IMR-90 (cell line): ENCODE measurements around the gene EMILIN2. TPM values are rescaled to one million over a fixed set of nuclear protein-coding genes. Genes with fewer than 3 reads are reported as not detected.
A peak's percentile ranks its signal among the peaks of the same experiment; 100 is the strongest.

Experiments used
- ATAC-seq: fragments of 200-7000 bp; cut with Tn5 transposase; 2 replicates; pipeline ENCODE4 v1.9.1; 2020; ENCODE audit warnings: low read depth, mild to moderate bottlenecking, moderate library complexity
- BruUV-seq: library from RNA; stranded (reverse); fragments of 400-500 nt; replicated peaks from 2 replicates; lab custom pipeline; 2021; lab: Mats Ljungman, UMichigan
- CTCF ChIA-PET: fragments of 300-600 bp; formaldehyde crosslinking; extraction: SDS; loops from one replicate; lab custom pipeline; 2021; ENCODE audit warnings: antibody characterized with exemption; lab: Yijun Ruan, JAX
- POLR2A ChIA-PET: fragments of 300-600 bp; sonication (Branson Sonifier 250); formaldehyde crosslinking; loops from one replicate; lab custom pipeline; 2022; ENCODE audit warnings: antibody characterized with exemption; ENCODE audit not compliant: unreplicated experiment; lab: Charles Lee
- DNase-seq: peaks from one replicate; pipeline ENCODE4 v3.0.0; 2013
- H2AFZ ChIP-seq: replicated peaks from 2 replicates; pipeline ENCODE3; 2013; ENCODE audit warnings: low read length, mild to moderate bottlenecking; ENCODE audit not compliant: poor library complexity
- H2AK5ac ChIP-seq: 2 replicates; pipeline ENCODE4 v1.6.1; 2013; ENCODE audit warnings: low read depth, low read length, inconsistent platforms
- H2AK9ac ChIP-seq: replicated peaks from 2 replicates; pipeline ENCODE3; 2013; ENCODE audit warnings: mild to moderate bottlenecking, low read depth, low read length, moderate library complexity; ENCODE audit not compliant: poor library complexity
- H2BK120ac ChIP-seq: 2 replicates; pipeline ENCODE4 v1.6.1; 2013; ENCODE audit warnings: low read depth, low read length, inconsistent platforms
- H2BK15ac ChIP-seq: 3 replicates; pipeline ENCODE4 v1.6.1; 2013; ENCODE audit warnings: low read depth, low read length, inconsistent platforms
- H2BK20ac ChIP-seq: 2 replicates; pipeline ENCODE4 v1.6.1; 2013; ENCODE audit warnings: low read depth, mild to moderate bottlenecking, inconsistent platforms, low read length, moderate library complexity
- H2BK5ac ChIP-seq: 2 replicates; pipeline ENCODE4 v1.6.1; 2013; ENCODE audit warnings: mild to moderate bottlenecking, low read depth, low read length, inconsistent platforms; ENCODE audit not compliant: poor library complexity, severe bottlenecking
- H3K14ac ChIP-seq: replicated peaks from 2 replicates; pipeline ENCODE4 v1.6.1; 2013; ENCODE audit warnings: low read depth, low read length, inconsistent platforms
- H3K18ac ChIP-seq: 2 replicates; pipeline ENCODE4 v1.6.1; 2013; ENCODE audit warnings: low read depth, low read length, control low read depth
- H3K23ac ChIP-seq: 2 replicates; pipeline ENCODE4 v1.6.1; 2013; ENCODE audit warnings: low read depth, low read length, inconsistent platforms
- H3K27ac ChIP-seq: 2 replicates; pipeline ENCODE4 v1.5.1; 2013; ENCODE audit warnings: mild to moderate bottlenecking, control low read depth, low read length; ENCODE audit not compliant: insufficient read depth
- H3K27me3 ChIP-seq: 2 replicates; pipeline ENCODE4 v1.6.1; 2013; ENCODE audit warnings: low read length; ENCODE audit not compliant: control insufficient read depth, insufficient read depth
- H3K36me3 ChIP-seq: 2 replicates; pipeline ENCODE4 v1.6.1; 2013; ENCODE audit warnings: low read length, mixed read lengths; ENCODE audit not compliant: control insufficient read depth, insufficient read depth
- H3K4ac ChIP-seq: 2 replicates; pipeline ENCODE4 v1.6.1; 2013; ENCODE audit warnings: low read depth, low read length, inconsistent platforms
- H3K4me1 ChIP-seq: 2 replicates; pipeline ENCODE4 v1.6.1; 2013; ENCODE audit warnings: low read length, mixed read lengths; ENCODE audit not compliant: control insufficient read depth, insufficient read depth
- H3K4me2 ChIP-seq: 2 replicates; pipeline ENCODE4 v1.6.1; 2013; ENCODE audit warnings: low read depth, mild to moderate bottlenecking, control low read depth, low read length, moderate library complexity
- H3K4me3 ChIP-seq: 2 replicates; pipeline ENCODE4 v1.5.1; 2013; ENCODE audit warnings: low read depth, mild to moderate bottlenecking, control low read depth, low read length, moderate library complexity; ENCODE audit not compliant: insufficient read depth
- H3K56ac ChIP-seq: 2 replicates; pipeline ENCODE4 v1.6.1; 2013; ENCODE audit warnings: low read length, inconsistent platforms; ENCODE audit not compliant: insufficient read depth; ENCODE audit errors: extremely low read depth
- H3K79me1 ChIP-seq, 2 experiments: 2 replicates each; pipeline ENCODE4 v1.6.1; 2013; ENCODE audit warnings: low read length in 2 of 2, inconsistent platforms in 1 of 2, low read depth in 1 of 2
- H3K9ac ChIP-seq: 2 replicates; pipeline ENCODE4 v1.6.1; 2013; ENCODE audit warnings: low read depth, low read length, control low read depth
- H3K9me1 ChIP-seq: 2 replicates; pipeline ENCODE4 v1.6.1; 2013; ENCODE audit warnings: low read length, inconsistent platforms; ENCODE audit not compliant: insufficient read depth
- H3K9me3 ChIP-seq: 2 replicates; pipeline ENCODE4 v1.6.1; 2013; ENCODE audit warnings: low read length; ENCODE audit not compliant: control insufficient read depth, insufficient read depth
- H4K20me1 ChIP-seq: 2 replicates; pipeline ENCODE4 v1.6.1; 2013; ENCODE audit warnings: low read length, inconsistent platforms; ENCODE audit not compliant: insufficient read depth
- H4K5ac ChIP-seq: 2 replicates; pipeline ENCODE4 v1.6.1; 2013; ENCODE audit warnings: mild to moderate bottlenecking, low read depth, low read length, control low read depth
- H4K8ac ChIP-seq, 2 experiments: 2 replicates each; pipeline ENCODE4 v1.6.1; 2013; ENCODE audit warnings: low read depth in 2 of 2, low read length in 2 of 2, control low read depth in 1 of 2, inconsistent platforms in 1 of 2
- H4K91ac ChIP-seq: 2 replicates; pipeline ENCODE4 v1.6.1; 2013; ENCODE audit warnings: low read depth, low read length, inconsistent platforms; ENCODE audit not compliant: insufficient read depth
- BHLHE40 ChIP-seq: fragments of 150-350 bp; IDR thresholded peaks from 2 replicates; pipeline ENCODE4 v1.6.1; 2016; ENCODE audit warnings: mild to moderate bottlenecking, low read depth, low read length
- CHD1 ChIP-seq: IDR thresholded peaks from 2 replicates; pipeline ENCODE4 v1.6.1; 2012; ENCODE audit warnings: low read depth, low read length, improper control_type of control experiment
- ELK1 ChIP-seq: fragments of 150-350 bp; IDR thresholded peaks from 2 replicates; pipeline ENCODE4 v1.6.1; 2016; ENCODE audit warnings: low read depth, mild to moderate bottlenecking, low read length, moderate library complexity, borderline replicate concordance
- FOS ChIP-seq: fragments of 150-350 bp; IDR thresholded peaks from 2 replicates; pipeline ENCODE4 v1.6.1; 2016; ENCODE audit warnings: low read depth, low read length
- MAFK ChIP-seq: IDR thresholded peaks from 2 replicates; pipeline ENCODE4 v1.6.1; 2012; ENCODE audit warnings: low read depth, low read length, improper control_type of control experiment
- MAZ ChIP-seq: IDR thresholded peaks from 2 replicates; pipeline ENCODE4 v1.6.1; 2012; ENCODE audit warnings: low read depth, mild to moderate bottlenecking, low read length, improper control_type of control experiment, moderate library complexity, borderline replicate concordance
- MXI1 ChIP-seq: IDR thresholded peaks from 2 replicates; pipeline ENCODE4 v1.6.1; 2012; ENCODE audit warnings: low read depth, mild to moderate bottlenecking, low read length, moderate library complexity, borderline replicate concordance
- POLR2A ChIP-seq: IDR thresholded peaks from 2 replicates; pipeline ENCODE4 v1.6.1; 2012; ENCODE audit warnings: mild to moderate bottlenecking, low read depth, low read length
- RAD21 ChIP-seq: IDR thresholded peaks from 2 replicates; pipeline ENCODE4 v1.6.1; 2012; ENCODE audit warnings: low read length, improper control_type of control experiment
- RFX5 ChIP-seq: IDR thresholded peaks from 2 replicates; pipeline ENCODE4 v1.8.0; 2012; ENCODE audit warnings: low read depth, mild to moderate bottlenecking, low read length, moderate library complexity
- SMC3 ChIP-seq: fragments of 150-350 bp; IDR thresholded peaks from 2 replicates; pipeline ENCODE4 v1.6.1; 2016; ENCODE audit warnings: low read depth, mild to moderate bottlenecking, antibody characterized with exemption, low read length, moderate library complexity
- whole genome bisulfite sequencing, 2 experiments: methylation state at CpG; one replicate each; pipeline versions ENCODE4 v1.1.5 to v1.1.7; 2013; ENCODE audit warnings: missing lambda C conversion rate in 2 of 2; ENCODE audit not compliant: insufficient read length in 1 of 2; ENCODE audit errors: extremely low coverage in 2 of 2; 5-methylcytosine and 5-hydroxymethylcytosine counted together
- dilution Hi-C: fragments of 300-500 bp; cut with HindIII; formaldehyde crosslinking; loops from one replicate; pipeline ENCODE4 v1.14.3; 2018; ENCODE audit warnings: low sequenced_read_pairs; ENCODE audit not compliant: unreplicated experiment
- in situ Hi-C: fragments of 300-500 bp; cut with MboI; formaldehyde crosslinking; loops from 3 replicates; pipeline ENCODE4 v1.14.3; 2019; ENCODE audit warnings: low sequenced_read_pairs, inconsistent platforms, mixed read lengths
- intact Hi-C: fragments of 100-400 bp; cut with micrococcal nuclease; formaldehyde crosslinking; loops from 2 replicates; pipeline ENCODE4 v1.10.0; 2022
- polyA plus RNA-seq, 3 experiments: library from polyadenylated mRNA; depleted of rRNA; stranded (reverse); fragments of >200 nt; gene quantifications; 2 replicates each; pipeline ENCODE4 v1.2.3, GENCODE V29; 2012; ENCODE audit warnings: low replicate concordance in 1 of 3
- total RNA-seq: library from RNA; depleted of rRNA; stranded (reverse); fragments of >200 nt; gene quantifications from 2 replicates; pipeline ENCODE4 v1.2.3, GENCODE V29; 2012
- TF ChIP-seq, protein P1 (sequence below): fragments of 150-350 bp; IDR thresholded peaks from 2 replicates; pipeline ENCODE4 v1.6.1; 2017; ENCODE audit warnings: mild to moderate bottlenecking, antibody characterized with exemption, low read length, low read depth

EMILIN2 gene
- total and polyA plus RNA-seq, 2 of the 4 experiments (the other 2 are of a cell fraction) = under 0.01 to 0.14 TPM

DNA sequence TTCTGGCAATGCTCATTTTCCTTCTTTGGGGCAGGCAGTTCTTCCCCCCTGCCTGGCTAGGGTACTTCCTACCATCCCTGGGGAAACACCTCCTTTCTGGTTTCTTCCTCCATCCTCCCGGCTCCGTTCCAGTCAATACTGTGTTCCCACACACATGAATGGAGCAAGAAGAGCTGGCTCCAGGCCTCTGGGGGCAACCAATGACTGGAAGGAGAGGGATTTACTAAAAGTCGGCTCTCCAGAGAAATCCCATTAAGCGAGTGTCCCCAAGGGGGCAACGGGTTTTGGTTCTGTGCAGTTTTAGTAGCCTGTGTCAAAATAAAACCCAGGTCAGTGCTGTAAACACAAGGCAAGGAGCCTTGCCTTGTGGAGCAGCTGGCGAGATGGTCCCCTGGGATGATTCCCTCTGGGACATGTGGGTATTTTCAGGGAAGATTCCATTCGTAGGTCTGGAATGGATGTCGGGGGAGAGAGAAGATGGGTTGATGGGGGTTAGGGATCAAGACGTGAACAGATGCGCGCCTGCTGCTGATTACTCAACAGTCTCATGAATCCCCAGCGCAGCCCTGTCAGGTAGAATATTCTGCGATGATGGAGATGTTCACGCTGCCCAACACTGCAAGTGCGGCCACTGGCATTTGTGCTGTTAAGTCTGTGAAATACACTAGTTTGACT is 32.0 kb downstream of the EMILIN2 start:
- Histone ChIP-seq H3K9me3 (no peaks in the 10 kb centered on the region), H4K91ac (no peak overlapping the region), H3K14ac (no peak overlapping the region), H3K4ac (no peak overlapping the region), H3K27ac (no peak overlapping the region), H3K79me1 (no peaks in the 10 kb centered on the region), H3K9ac (no peak overlapping the region), H2BK5ac (no peak overlapping the region), H4K20me1 (no peaks in the 10 kb centered on the region), H3K18ac (no peak overlapping the region), H2BK15ac (no peak overlapping the region), H2BK120ac (no peak overlapping the region), H3K27me3 (no peaks in the 10 kb centered on the region), H3K23ac (no peak overlapping the region), H3K4me3 (no peak overlapping the region), H3K56ac (no peak overlapping the region), H2AK9ac (peak overlapping the region; percentile 82), H3K9me1 (peaks cover 8% of the 10 kb centered on the region), H2AFZ (no peak overlapping the region), H3K4me1 (peaks cover 13% of the 10 kb centered on the region), H4K8ac (no peak overlapping the region), H3K36me3 (no peaks in the 10 kb centered on the region), H2BK20ac (no peak overlapping the region), H2AK5ac (no peak overlapping the region; the same call in 1 of the 2 replicates), H3K4me2 (no peak overlapping the region), H4K5ac (no peak overlapping the region)
- POLR2A ChIA-PET = no interaction called here
- TF ChIP-seq BHLHE40 (no peak), RFX5 (no peak), CHD1 (no peak), POLR2A (no peak), MAZ (no peak), MAFK (no peak), ELK1 (no peak), MXI1 (no peak), SMC3 (no peak), RAD21 (no peak), FOS (no peak)
- TF ChIP-seq, protein P1, sequence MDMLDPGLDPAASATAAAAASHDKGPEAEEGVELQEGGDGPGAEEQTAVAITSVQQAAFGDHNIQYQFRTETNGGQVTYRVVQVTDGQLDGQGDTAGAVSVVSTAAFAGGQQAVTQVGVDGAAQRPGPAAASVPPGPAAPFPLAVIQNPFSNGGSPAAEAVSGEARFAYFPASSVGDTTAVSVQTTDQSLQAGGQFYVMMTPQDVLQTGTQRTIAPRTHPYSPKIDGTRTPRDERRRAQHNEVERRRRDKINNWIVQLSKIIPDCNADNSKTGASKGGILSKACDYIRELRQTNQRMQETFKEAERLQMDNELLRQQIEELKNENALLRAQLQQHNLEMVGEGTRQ = no peak
- 91% methylated on average over 10 of the region's 15 CpGs; no CpG with 5 or more reads in 1 of the 2 experiments for WGBS, 2 experiments
- intact Hi-C loops (no loop called here), in situ Hi-C loops (no loop called here), dilution Hi-C loops (no loop called here)
- ATAC-seq (no peak), DNase-seq (no peak)
- no TSS peak for BruUV-seq
- CTCF ChIA-PET = no interaction called here
